Activated CD8-positive, alpha-beta memory T cell treated with anti-CD3 and anti-CD28 coated beads, Interleukin-2, amount 50 U/mL, for 4 hours (primary cell): ENCODE results near the gene COL6A2.

Experiments
- DNase-seq: peaks from one replicate; pipeline ENCODE4 v3.0.0-alpha.2; 2020

The COL6A2 gene

DNA sequence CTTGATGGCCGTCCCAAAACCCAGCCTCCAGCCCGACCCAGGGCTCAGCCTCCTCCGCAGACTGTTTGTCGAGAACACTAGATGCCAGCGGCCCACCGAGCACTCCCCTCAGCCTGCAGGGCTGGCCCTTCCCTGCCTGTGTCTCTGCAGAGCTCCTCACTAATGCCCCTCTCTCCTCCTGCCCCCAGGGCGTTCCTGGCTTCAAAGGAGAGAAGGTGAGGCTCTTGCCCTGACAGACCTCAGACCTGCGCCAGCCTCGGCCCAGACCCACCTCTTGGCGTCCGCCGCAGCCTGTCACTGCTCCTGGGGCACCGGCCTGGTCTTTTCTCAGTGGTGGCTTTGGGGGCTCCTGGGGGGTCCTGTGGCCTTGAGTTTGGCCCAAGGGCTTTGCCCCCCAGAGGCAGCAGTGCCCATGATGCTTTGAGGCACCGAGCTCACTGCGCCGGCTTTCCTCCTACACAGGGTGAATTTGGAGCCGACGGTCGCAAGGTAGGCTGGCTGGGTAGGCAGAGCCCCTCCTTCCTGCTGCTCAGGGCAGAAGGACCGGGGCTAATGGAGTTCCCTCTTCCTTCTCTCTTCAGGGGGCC, 18.4 kb downstream of the COL6A2 start:
- peak; percentile 9 for DNase-seq

DNA sequence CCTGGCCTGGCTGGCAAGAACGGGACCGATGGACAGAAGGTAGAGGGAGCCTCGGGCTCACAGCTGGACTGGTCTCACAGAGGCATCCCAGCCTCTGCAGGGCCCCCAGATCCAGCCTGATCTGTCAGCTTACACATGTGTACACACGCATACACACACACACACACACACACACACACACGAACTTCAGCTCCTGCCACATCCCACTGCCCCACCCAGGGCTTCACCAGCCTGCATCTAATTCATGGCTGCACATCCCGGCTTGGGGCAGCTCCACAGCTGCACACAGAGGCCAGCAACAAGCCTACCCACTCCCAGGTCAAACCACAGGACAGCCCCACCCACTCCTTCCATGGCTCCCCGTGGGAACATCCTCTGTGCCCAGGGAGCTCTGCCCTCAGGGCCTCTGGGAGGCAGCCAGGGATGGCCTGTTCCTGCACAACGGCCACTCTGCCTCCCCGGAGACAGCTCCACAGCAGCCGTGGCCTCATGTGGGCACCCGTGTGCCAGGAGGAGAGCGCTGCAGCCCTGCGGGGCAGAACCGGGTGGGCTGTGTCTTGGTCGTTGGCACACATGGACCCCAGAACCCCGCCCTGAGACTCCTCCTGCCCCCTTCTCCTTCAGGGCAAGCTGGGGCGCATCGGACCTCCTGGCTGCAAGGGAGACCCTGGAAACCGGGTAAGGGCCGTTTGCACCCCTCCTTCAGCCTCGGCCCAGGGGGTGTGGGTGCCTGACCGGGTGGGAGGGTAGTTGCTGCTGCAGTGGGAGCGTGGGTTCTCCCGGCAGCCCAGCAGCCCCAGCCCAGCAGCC, 19.1 kb downstream of the COL6A2 start:
- DNase-seq: peak; percentile 3

DNA sequence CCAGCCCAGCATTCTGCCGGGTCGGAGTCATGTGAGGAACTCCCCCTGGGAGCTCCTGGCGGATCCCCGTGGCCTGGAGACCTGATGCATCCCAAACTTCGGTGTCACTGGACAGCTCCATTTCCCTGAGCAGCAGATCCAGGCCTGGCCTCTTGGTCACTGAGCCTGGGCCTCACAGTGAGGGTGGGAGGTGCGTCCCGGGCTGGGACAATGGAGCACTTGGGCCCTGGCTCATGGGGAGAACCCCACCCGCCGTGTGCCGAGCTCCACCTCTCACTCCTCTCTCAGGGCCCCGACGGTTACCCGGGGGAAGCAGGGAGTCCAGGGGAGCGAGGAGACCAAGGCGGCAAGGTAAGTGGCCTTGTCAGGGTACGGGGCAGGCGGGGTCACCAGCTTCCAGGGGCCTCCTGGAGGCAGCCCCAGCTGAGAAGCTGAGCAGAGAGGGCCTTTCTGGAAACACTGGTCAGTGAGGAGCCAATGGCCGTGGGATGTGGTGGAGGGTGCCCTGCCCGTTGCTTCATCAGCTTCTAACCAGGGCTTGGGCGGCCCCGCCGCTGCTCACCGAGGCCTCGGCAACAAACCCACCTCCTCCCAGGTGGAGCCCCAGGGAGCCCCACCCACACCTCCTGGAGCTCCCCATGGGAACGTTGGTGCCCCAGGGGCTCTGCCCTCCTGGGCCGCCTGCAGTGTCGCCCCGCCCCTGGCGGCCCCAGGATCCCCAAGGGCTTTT, 19.8 kb downstream of the COL6A2 start:
- peak; percentile 12 for DNase-seq

DNA sequence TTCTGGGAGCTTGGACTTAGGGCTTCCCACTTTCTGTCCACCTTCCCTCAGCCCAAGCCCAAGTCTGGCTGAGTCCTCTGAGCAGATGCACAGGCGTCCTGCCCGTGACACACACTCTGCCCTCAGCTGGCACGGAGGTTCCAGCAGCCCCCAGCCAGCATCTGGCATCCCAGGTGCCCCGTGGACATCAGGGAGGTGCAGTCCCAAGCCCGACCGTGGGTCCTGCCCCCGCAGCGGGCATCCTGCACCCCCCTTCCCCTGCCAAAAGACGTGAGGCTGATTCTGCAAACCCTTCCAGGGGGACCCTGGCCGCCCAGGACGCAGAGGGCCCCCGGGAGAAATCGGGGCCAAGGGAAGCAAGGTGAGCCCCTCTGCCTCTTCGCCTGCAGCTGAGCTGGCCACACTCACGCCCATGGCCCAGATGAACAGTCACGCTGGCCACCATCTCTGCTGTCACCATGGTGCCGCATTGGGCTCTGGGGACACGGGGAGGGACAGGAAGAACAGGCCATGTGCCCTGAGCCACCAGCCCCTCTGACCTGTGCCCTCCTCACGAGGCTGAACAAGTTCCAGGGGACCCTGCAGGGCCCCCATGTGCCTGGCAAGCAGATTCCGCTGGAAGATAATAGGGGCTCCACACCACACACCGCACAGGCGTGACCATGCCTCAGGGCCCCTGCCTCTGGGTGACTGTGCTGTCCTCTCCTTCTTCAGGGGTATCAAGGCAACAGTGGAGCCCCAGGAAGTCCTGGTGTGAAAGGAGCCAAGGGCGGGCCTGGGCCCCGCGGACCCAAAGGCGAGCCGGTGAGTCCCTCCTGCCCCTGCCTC, 20.6 kb downstream of the COL6A2 start:
- peak; percentile 9 for DNase-seq

DNA sequence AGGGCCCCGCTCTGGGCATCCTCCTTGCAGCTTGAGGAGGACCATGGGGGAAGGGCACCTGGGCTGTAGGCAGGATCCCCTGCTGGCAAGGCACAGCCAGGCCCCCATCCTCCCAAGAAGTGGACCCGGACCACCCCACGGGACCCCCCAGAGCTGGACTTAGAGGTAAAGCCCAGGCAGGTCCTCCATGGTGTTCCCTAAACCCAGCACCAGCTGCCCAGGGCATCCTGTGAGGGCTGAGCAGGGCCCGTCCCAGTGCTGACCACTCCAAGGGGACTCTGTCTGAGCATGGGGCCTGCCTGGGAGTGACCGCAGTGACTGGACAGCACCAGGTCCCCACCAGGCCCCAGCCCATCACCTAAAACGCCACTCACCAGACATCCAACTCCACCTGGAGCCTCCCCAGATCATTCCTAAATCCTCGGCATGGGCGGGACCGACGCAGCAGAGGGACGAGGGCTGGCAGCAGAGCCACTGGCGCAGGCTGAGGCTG, 21.3 kb downstream of the COL6A2 start:
- no peak for DNase-seq

DNA sequence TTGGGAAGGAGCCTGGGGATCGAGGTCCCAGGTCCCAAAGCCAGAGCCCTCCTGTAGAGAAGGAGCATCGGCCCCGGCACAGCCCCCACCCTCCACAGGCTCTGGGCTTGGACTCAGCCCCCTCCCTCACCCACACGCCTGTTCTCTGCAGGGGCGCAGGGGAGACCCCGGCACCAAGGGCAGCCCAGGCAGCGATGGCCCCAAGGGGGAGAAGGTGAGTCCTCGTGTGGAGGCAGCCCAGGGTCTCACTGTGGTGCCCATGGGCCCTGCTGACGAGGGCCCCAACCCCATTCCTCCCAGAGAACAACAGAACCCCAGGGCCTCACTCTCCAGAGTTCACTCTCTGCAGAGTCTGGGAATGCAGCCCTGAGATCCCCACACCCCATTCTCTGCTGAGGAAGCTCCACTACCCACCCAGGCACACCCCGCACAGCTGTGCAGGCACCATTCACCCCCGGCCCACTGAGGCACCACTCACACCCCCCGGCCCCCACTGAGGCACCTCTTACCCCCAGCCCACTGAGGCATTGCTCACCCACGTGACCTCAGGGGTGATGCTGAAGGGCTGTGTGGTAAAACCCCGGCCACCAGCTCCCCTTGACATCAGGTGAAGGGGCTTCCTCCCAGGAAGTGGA, 21.8 kb downstream of the COL6A2 start:
- DNase-seq: peak; percentile 11

DNA sequence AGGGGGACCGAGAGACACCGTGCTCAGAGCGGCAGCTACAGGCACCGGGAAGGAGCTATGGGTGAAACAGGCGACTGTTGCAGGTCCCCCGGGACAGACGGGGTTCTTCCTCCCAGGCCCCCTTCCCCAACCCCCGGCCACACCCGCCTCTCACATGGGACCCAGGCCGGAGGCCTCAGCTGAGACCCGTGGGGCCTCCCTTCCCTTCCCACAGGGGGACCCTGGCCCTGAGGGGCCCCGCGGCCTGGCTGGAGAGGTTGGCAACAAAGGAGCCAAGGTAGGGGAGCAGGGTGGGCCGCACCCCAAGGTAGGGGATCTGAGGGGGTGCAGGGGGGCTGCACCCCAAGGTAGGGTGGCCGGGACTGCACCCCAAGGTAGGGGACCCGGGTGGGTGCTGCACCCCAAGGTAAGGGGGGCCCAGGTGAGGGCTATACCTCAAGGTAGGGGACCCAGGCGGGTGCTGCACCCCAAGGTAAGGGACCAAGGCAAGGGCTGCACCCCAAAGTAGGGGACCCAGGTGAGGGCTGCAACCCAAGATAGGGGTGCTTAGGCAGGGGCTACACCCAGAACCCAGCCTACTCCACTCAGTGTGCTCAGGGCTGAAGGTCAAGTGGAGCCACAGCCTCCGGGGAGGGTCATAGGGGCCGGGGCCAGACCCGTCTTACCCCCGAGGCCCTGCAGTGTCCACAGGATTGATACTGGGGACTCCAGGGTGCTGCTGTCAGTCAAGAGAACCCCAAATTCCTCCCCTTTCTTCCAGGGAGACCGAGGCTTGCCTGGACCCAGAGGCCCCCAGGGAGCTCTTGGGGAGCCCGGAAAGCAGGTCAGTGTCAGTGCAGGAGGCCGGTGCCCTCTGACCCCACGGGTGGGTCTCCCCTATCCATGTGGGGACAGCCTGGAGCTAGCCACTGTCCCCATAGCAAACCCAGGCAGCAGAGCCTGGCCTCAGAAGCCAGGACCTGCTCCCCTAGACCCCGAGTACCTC, 22.7 kb downstream of the COL6A2 start:
- DNase-seq: peak; percentile 14

DNA sequence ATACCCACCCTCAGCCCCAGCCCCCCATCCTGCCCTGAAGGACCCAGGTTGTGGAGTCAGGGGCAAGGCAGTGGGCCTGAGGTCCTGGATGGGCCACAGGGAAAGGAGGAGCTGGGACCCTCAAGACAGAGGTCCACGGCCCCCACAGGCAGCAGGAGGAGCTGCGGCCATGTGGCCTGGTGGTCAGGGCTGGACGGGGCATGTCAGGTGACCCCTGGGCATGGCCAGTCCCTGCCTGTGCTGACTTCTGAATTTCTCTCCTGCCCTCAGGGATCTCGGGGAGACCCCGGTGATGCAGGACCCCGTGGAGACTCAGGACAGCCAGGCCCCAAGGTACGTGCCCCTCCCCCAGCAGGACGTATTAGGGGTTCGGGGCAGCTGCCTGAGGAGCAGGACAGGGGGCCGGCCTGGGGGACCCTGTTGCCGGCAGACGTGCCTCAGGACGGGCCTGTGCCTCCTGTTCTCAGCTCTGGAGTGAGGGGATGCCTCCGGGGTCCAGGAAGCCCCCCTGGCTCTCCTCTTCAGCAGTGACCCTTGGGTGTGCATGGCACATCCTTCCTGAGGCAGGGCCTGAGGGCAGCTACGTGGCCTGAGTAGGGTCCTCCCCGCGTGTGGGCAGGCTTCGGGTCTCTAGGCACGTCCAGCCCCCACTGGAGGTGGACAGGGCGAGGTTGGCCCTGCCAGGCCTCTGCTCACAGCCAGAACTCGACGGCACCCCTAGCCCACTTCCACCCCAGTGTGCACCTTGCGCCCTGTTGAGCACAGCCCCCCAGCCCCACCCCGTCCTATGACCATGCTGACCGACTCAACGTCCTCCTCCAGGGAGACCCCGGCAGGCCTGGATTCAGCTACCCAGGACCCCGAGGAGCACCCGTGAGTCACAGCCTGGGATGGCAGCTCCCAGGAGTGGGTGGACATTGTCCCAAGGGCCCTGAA, 23.6 kb downstream of the COL6A2 start:
- DNase-seq: peak; percentile 13

DNA sequence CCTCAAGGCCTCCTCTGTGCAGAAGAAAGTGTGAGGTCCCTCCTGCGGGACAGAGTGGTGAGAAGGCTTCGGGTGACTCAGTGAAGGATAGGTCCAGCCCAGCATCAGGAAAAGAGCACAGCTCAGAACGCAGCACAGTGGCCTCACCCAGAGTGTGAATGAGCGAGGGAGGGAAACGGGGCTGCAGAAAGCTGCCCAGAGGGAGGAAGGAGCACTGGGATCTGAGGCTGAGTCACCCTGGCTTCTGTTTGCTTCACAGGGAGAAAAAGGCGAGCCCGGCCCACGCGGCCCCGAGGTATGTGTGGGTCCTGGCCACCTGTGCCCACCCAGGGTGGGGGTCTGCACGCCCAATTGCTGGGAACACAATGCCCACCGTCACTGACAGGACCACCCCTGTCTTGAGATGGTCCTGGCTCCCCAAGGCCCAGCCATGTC, 24.3 kb downstream of the COL6A2 start:
- peak; percentile 5 for DNase-seq

DNA sequence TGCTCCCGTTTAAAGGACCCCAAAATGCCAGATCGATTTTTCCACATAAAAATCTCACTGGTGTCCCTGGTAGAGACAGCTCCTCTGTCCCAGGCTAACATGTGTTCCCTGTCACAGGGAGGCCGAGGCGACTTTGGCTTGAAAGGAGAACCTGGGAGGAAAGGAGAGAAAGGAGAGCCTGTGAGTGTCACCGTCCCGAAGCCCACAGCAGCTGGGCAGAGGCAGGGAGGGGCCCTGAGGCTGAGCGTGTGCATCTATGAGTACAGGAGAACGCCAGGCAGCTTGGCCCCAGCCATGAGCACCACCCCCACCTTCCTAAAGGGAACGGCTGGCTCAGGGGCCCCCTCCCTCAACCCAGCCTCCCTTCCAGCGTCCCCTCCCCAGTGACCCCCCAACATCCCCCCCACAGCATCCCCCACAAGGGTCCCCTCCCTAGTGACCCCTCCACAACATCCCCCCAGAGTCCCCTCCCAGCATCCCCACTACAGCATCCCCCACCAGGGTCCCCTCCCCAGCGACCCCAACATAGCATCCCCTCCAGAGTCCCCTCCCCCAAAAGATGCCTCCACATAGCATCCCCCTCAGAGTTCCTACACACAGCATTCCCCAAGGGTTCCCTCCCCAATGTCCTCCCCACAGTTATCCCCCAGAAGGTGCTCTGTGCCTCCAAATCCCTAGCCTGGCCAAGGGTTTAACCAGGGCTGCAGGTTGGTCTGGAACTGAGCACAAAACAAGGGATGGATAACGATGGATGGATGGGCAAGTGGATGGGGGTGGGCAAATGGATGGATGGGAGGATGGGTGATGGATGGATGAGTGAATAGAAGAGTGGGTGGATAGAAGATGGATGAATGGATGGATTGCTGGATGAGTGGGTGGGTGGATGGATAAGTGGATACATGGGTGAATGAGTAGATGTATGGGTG, 25.1 kb downstream of the COL6A2 start:
- peak; percentile 6 for DNase-seq

DNA sequence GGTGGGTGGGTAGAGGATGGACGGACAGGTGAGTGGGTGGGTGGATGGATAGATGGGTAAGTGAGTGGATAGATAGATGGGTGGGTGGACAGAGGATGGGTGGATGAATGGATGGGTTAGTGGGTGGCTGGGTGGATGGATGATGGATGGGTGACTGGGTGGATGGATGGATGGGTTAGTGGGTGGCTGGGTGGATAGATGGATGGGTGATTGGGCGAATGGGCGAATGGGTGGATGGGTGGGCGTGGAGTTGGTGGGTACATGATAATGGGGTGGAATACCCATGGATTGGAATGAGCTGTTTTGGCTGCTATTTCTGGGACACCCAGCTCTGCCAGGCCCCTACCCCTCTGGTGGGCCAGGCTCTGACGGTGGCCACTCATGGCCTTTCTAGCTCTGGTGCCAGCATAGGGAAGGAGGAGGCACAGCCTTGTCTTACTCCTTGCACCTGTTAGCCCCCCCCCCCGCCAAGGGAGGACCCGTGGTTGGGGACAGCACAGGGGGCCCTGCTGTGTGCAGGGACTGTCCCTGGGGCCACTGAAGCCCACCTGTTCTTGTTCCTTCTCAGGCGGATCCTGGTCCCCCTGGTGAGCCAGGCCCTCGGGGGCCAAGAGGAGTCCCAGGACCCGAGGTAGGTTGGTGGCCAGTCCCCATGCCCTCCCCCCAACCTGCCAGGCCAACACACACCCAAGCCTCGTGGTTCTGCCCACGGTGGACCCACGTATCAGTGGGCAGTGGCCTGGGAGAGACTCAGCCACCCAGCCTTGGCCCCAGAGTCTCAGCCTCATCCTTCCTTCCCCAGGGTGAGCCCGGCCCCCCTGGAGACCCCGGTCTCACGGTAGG, 26.4 kb downstream of the COL6A2 start:
- DNase-seq: no peak

DNA sequence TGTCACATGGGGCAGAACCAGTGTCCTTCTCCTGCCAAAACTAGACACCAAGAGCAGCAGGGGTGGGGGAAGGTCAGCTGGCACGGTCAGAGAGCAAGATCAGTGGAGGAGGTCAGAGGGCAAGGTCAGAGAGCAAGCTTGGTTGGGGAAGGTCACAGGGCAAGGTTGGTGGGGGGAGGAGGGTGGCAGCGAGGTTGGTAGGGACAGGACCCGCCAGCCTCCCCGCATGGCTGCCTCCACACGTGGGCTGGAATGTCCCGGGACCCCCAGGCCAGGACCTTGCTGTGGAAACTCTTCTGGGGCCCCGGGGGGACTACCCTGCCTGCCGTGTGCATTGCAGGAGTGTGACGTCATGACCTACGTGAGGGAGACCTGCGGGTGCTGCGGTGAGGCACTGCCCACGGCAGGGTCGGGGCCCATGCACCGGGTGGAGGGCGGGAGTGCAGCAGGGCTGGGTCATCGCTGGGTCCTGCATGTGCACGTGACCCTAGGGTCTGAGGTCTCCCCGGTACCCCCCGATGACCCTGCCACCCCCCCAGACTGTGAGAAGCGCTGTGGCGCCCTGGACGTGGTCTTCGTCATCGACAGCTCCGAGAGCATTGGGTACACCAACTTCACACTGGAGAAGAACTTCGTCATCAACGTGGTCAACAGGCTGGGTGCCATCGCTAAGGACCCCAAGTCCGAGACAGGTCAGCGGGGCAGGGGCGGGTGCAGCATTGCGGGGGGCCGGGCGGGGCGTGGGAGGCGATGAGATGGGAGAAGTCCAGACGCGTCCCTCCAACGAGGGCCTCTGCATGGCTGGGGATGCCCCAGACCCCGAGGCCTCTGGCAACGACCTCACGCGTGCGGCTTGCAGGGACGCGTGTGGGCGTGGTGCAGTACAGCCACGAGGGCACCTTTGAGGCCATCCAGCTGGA, 27.3 kb downstream of the COL6A2 start:
- DNase-seq: no peak

DNA sequence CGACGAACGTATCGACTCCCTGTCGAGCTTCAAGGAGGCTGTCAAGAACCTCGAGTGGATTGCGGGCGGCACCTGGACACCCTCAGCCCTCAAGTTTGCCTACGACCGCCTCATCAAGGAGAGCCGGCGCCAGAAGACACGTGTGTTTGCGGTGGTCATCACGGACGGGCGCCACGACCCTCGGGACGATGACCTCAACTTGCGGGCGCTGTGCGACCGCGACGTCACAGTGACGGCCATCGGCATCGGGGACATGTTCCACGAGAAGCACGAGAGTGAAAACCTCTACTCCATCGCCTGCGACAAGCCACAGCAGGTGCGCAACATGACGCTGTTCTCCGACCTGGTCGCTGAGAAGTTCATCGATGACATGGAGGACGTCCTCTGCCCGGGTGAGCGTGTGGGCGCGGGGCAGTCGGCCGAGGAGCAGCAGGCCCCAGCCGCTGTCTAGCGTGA, 28.0 kb downstream of the COL6A2 start:
- DNase-seq: peak; percentile 12

DNA sequence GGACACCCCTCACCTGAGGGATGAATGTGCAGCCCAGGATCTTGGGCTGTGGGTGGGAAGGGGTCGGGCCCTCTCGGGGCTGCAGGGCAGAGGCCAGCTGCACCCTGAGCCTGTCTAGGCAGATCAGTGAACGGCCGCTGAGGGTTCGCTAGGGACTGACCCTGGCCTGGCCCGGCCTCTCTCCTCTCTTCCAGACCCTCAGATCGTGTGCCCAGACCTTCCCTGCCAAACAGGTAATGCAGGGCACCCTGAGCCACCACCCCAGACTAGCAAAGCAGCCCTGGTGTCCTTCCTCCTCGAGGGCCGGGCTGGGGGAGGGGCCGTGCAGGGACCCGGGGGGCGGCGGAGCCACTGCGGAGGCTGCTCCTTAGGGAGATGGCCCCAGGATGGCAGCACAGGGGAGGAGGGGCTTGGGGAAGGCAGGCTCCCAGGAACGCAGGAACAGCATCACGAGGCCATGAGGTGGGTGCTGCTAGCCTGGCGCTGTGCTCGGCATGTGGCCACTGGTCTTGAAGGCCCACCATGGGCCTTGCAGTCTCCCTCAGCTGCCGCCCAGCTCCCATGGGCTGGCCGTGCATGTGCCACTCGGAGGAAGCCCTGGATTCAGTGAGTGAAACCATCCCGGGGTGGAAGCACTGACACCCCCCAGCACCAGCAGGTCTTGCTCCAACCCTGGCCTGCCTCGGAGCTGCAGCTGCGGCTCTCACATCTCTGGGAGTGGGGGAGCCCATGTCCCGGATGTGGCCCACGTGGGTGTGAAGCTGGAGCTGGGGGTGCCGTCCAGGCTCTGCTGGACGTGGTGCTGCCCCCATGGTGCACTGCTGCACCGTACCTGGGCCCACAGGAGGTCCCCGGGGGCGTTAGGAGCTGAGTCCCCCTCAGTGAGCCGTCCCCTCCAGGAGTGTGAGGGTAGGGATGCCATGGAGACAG, 28.7 kb downstream of the COL6A2 start:
- DNase-seq: peak; percentile 11
